VCaP (cell line): ENCODE results near the gene OR11A1.

Experiments
- H3K27ac ChIP-seq: fragments of 450-650 bp; 2 replicates; pipeline ENCODE4 v1.5.1; 2017
- CTCF ChIP-seq: fragments of 450-650 bp; conservative IDR thresholded peaks from 2 replicates; pipeline ENCODE4 v1.5.1; 2017; ENCODE audit warnings: mild to moderate bottlenecking, moderate library complexity

The OR11A1 gene

DNA sequence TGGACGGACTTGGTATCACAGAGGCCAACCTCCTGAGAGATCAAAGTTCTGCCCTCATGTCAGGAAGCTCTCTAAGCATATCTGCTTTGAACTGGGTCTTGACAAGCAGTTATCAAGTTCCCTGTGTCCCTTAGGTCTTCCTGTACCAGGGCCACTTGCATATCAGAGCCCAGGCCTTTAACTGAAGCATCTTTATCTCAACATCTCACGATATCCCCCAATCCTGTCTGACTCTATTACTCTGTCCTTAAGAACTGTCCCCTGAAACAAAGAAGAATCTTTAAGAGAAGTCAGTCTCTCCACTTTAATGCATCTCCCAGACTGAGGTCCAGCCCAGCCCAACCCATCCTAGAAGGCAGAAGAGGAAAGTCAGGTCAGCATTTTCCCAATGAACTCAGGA is 22.7 kb upstream of the OR11A1 start:
- H3K27ac ChIP-seq = no peak overlapping the region
- TF ChIP-seq CTCF = no peak

DNA sequence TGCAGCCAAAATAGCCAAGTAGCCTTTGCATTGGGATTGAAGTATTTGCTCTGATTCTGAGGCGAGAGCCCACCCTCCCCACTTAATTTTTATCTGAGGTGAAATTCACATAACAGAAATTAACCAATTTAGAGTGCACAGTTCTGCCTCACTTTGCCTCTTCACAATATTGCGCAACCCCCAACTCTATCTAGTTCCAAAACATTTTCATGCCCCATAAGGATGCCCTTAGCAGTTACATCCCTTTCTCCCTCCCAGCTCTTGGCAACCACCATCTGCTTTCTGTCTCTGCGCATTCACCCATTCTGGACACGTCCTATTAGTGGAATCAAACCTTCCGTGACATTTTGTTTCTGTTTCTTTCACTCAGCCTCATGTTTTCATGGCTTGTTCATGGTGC is 21.9 kb upstream of the OR11A1 start:
- TF ChIP-seq CTCF = no peak
- H3K27ac ChIP-seq = no peak overlapping the region

GRCh38 chr6:29477923-29478450 is 21.1 kb upstream of the OR11A1 start:
- no peak overlapping the region for H3K27ac ChIP-seq
- no peak for TF ChIP-seq CTCF

DNA sequence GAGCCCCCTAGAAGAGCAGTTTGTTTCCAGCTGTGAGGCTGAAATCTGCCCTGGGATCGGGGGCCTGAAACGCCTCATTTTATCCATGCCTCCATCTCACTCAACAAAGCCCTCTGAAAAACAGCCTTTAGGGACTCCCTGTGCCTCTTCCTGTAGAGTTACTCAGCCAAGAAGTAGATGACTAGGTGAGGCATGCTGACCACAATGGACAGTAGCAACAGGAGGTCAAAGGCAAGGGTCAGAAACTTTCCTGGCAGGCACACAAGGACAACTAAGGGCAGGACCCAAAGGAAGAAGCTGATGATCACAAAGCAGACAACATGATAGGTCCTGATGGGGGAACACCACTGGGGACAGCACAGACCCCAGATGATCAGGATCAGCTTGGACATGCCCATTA is 18.1 kb upstream of the OR11A1 start:
- H3K27ac ChIP-seq = no peak overlapping the region
- TF ChIP-seq CTCF = no peak

DNA sequence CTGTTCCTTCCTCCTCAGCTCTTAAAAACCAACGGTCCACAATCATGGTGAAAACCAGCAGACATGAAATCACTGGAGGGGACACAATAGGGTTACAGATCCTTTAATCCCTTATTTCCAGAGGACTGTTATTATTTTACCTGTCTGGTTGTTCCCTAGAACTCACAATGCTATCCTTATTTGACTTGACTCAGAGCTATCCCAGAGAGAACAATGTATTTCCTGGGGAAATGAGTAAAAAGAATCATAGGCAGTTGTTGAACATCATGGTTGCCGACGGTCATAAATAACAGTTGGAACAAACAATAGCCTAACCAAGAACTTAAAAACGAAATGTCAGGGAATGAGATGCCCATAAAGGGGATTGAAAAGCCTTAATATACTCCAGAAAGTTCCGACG is 9.4 kb upstream of the OR11A1 start:
- no peak overlapping the region for H3K27ac ChIP-seq
- TF ChIP-seq CTCF = no peak

- TF ChIP-seq CTCF = no peak
- H3K27ac ChIP-seq = no peak overlapping the region
Measured at GRCh38 chr6:29465801-29466200, 8.9 kb upstream of the OR11A1 start.

DNA sequence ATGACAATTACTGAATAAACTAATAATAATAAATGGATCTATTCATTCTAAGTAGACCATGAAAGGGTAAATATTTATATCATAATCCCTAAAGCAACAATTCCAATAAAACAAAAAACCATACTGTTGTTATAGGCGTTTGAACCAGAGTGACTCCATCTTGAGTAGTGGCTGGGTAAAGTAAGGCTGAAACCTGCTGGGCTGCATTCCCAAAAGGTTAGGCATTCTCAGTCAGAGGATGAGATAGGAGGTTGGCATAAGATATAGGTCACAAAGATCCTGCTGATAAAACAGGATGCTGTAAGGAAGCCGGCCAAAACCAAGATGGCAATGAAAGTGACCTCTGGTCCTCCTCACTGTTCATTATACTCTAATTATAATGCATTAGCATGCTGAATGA is 8.4 kb upstream of the OR11A1 start:
- no peak overlapping the region for H3K27ac ChIP-seq
- no peak for TF ChIP-seq CTCF

DNA sequence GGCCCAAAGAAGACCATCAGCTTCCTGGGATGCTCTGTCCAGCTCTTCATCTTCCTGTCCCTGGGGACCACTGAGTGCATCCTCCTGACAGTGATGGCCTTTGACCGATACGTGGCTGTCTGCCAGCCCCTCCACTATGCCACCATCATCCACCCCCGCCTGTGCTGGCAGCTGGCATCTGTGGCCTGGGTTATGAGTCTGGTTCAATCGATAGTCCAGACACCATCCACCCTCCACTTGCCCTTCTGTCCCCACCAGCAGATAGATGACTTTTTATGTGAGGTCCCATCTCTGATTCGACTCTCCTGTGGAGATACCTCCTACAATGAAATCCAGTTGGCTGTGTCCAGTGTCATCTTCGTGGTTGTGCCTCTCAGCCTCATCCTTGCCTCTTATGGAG is 5.2 kb upstream of the OR11A1 start:
- TF ChIP-seq CTCF = no peak

More for the DNA sequence above, 5.2 kb upstream of the OR11A1 start:
- H3K27ac ChIP-seq = no peak overlapping the region
